HUDEP-2 (cell line): ENCODE data around the gene PCNX2.
"Not testable (repeated sequence)": the region's sequence is repeated elsewhere in the genome, so short reads cannot be mapped to it uniquely, and the experiment has no call there.

Experiments
- DNase-seq, 76 experiments: peaks; one replicate each; lab custom pipeline; 2025; ENCODE audit not compliant: unreplicated experiment in 76 of 76; lab: John Stamatoyannopoulos, UW

Gene PCNX2

GRCh38 chr1:233025157-233025556 is 270.4 kb downstream of the PCNX2 start:
- peak in 19 of 76 experiments; percentile 1 to 40 (median 5) for DNase-seq

- DNase-seq: no peak
Observed at GRCh38 chr1:233024199-233024598, 271.3 kb downstream of the PCNX2 start.

- no peak for DNase-seq
Observed at GRCh38 chr1:233022246-233022645, 273.3 kb downstream of the PCNX2 start.

GRCh38 chr1:233020426-233020825 is 275.1 kb downstream of the PCNX2 start:
- no peak for DNase-seq

- DNase-seq: no peak
Observed at GRCh38 chr1:233019778-233020325, 275.7 kb downstream of the PCNX2 start.

- DNase-seq: no peak
Observed at GRCh38 chr1:233019083-233019482, 276.4 kb downstream of the PCNX2 start.

GRCh38 chr1:233016798-233017197 is 278.7 kb downstream of the PCNX2 start:
- DNase-seq: no peak

- DNase-seq: no peak
Observed at GRCh38 chr1:233015965-233016364, 279.6 kb downstream of the PCNX2 start.

GRCh38 chr1:233012021-233012420 is 283.5 kb downstream of the PCNX2 start:
- DNase-seq: no peak

GRCh38 chr1:233010146-233010545 is 285.4 kb downstream of the PCNX2 start:
- no peak for DNase-seq

GRCh38 chr1:233006541-233006973 is 289.0 kb downstream of the PCNX2 start:
- no peak for DNase-seq

GRCh38 chr1:233006108-233006507 is 289.4 kb downstream of the PCNX2 start:
- DNase-seq: no peak

- DNase-seq: no peak
Observed at GRCh38 chr1:233005703-233006102, 289.8 kb downstream of the PCNX2 start.

- no peak for DNase-seq
Observed at GRCh38 chr1:233005156-233005555, 290.4 kb downstream of the PCNX2 start.

GRCh38 chr1:233004451-233004850 is 291.1 kb downstream of the PCNX2 start:
- no peak for DNase-seq

- not testable (repeated sequence) for DNase-seq
Observed at GRCh38 chr1:233003638-233004037, 291.9 kb downstream of the PCNX2 start.

- no peak for DNase-seq
Observed at GRCh38 chr1:232999956-233000625, 295.4 kb downstream of the PCNX2 start.

- DNase-seq: no peak
Observed at GRCh38 chr1:232998646-232999045, 296.9 kb downstream of the PCNX2 start.

GRCh38 chr1:232998138-232998537 is 297.4 kb downstream of the PCNX2 start:
- DNase-seq: no peak

GRCh38 chr1:232996143-232996542 is 299.4 kb downstream of the PCNX2 start:
- DNase-seq: no peak

GRCh38 chr1:232995189-232995588 is 300.3 kb downstream of the PCNX2 start:
- no peak for DNase-seq

GRCh38 chr1:232993555-232993954 is 302.0 kb downstream of the PCNX2 start:
- no peak for DNase-seq

GRCh38 chr1:232992227-232992626 is 303.3 kb downstream of the PCNX2 start:
- DNase-seq: no peak
